HL-60/S4 treated with phorbol 12-myristate 13-acetate at 8.2 ng/mL for 4 days and 3 days (cell line): ENCODE results near the gene OR3A3.
"Not testable (repeated sequence)": the region's sequence is repeated elsewhere in the genome, so short reads cannot be mapped to it uniquely, and the experiment has no call there.

ENCODE experiments used
- in situ Hi-C: fragments of 300-500 bp; cut with MboI; formaldehyde crosslinking; loops from 2 replicates; pipeline ENCODE4 v1.15.0; 2022; ENCODE audit warnings: low sequenced_read_pairs

OR3A3 gene

DNA sequence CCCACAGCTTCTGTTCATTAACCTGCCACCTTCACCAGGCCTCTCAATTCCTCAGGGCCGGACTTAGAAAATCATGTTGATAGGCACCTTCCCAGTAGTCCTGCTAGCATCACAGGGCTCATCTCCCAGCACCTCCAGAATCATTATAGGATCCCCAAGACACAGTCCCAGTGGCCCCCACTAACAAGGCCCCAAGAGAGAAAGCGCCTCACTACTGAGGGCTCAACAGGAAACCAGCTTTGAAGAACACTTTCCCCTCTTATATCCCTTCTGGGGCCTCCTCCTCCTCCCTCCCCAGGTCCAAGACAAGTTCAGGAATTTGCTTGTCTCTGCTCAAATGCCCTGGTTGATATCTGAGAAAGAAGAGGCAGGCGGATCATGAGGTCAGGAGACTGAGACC lies at the start of gene OR3A3:
TSS of gene OR3A3 (plus strand) at position 301 of the 400 bp plus-strand sequence.
- in situ Hi-C loops: no loop called here

GRCh38 chr17:3371167-3371566 lies 40.0 kb upstream of the OR3A3 start:
- in situ Hi-C loops: not testable (repeated sequence)

DNA sequence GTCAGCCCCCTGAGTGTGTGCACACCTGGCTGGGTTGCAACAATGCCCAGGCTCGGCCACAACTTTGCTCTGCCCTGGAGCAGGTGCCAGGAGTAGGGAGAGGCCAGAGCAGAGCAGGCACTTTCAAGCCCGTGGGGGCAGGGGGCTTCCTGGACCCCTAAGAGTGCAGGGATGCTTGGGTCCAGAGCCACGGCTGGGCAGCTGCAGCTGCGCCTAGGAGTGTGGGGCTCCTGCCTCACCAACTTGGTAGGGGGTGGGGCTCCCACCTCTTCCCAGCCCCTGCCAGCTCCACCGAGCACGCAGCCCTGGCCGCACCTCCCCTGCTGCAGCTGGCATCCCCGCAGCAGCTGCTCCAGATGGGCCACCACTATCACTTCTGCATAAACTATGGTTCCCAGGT lies 32.8 kb upstream of the OR3A3 start:
- in situ Hi-C loops: no loop called here

DNA sequence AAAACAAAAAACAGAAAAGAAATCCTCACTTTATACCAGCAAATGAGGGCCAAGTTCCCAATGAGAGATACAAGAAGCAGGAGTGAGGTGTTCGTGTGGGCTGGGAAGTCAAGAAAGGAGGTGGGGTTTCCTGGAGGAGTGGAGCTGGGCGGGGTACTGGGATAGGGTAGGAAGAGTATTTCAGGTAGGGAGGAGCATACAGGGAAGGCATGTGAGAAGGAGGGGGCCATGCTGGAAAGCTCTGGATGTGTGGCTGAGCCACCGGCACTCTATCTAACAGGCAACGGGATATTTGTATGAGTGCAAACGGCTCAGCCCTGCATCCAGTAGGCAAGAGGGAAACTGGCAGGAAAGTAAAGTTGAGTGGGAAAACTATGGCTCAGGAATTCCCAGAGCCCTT lies 29.2 kb upstream of the OR3A3 start:
- in situ Hi-C loops: no loop called here

DNA sequence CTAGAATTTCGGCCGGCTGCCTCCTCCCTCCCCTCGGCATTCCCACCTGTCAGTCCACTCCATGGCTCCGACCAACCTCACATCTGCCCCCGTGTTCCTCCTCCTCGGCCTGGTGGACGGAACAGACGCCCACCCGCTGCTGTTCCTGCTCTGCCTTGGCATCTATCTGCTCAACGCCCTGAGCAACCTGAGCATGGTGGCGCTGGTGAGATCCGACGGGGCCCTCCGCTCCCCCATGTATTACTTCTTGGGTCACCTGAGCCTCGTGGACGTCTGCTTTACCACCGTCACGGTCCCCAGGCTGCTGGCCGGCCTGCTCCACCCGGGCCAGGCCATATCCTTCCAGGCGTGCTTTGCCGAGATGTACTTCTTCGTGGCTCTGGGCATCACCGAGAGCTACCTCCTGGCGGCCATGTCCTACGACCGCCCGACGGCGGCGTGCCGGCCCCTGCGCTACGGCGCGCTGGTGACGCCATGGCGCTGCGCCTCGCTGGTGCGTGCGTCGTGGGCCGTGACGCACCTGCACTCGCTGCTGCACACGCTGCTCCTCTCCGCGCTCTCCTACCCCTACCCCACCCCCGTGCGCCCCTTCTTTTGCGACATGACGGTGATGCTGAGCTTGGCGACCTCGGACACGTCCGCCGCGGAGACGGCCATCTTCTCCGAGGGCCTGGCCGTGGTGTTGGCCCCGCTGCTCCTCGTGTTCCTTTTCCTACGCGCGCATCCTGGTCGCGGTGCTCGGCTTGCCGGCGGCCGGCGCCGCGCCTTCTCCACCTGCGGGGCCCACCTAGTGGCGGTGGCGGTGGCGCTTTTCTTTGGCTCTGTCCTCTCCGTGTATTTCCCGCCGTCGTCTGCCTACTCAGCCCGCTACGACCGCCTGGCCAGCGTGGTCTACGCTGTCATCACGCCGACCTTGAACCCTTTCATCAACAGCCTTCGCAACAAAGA lies 25.0 kb upstream of the OR3A3 start, which contains the start of gene OR3A2:
TSS of gene OR3A2 (minus strand) at position 440 of the 948 bp plus-strand sequence.
- in situ Hi-C loops: no loop called here

DNA sequence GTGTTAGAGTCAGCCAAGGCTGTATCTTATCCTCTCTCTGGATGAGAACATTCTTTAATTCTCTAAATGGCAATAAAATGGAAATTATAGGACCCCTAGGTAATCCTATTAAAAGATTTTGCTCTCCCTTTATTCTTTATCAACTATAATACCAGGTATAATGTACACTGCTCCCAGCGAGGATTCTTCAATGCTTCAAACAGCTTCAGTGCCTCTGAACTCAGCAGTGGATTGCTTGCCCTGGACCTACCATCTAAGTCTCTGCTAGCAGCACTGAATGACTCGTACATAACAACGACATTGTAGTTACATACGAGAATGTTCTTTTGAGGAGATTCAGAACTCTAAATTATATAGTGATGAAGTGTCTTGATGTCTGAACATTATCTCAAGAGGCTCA lies 21.4 kb upstream of the OR3A3 start:
- in situ Hi-C loops: no loop called here

- in situ Hi-C loops: not testable (repeated sequence)
Observed at GRCh38 chr17:3397801-3398200, 13.4 kb upstream of the OR3A3 start.

DNA sequence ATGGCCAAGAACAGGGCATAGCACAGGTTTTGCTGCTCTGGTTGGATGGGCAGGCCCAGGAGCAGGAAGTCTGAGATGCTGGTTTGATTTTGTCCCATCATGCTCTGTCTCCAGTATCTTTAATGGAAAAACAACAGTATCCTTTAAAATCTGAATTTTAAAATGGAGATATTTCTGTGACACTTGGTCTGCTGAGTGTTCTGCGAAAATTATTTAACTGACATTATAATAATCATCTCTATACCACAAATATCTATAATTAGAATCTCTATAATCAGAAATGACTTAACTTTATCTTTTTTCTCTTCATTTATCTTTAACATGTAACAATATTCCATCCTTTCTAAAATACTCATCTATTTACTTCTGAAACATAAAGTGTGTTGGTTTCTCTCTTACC lies 12.9 kb upstream of the OR3A3 start, which contains the start of gene OR1E1:
TSS of gene OR1E1 (minus strand) at position 101 of the 400 bp plus-strand sequence. CDS start at position 101, 0 bp downstream.
- in situ Hi-C loops: no loop called here

DNA sequence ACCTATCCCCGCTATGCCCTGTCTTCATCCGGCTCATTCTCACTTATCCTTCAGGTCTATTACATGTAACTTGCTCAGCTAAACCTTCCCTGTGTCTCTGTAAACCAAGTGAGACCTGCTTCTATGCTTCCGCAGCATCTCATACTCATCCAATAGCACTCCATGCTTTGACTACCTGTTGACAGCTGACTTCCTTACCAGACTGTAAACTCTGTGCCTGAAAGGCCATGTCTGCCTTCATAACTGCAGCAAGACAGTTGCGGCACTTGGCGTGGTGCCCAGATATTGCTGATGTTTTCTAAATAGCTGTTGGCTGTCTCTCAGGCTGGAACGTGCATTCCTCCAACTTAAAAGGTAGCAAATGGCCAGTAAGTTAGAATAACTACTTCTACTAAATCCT lies 11.1 kb upstream of the OR3A3 start:
- in situ Hi-C loops: no loop called here

DNA sequence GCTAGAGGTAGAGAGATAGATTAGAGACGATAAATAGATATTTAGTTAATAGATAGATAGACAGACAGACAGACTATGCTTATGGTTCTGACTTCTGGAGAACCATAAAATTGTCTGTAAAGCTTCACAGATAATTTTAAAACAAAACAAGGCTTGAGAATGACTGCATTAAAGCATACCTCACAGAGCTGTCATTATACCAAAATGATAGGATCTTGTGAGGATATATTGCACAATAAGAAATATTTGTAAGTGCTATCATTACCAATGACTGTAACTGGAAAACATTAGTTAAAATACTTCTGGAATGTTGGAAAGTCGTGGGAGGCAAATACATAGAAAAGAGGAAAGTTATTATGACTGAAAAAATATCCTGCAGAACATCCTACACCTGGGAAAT lies 9.4 kb upstream of the OR3A3 start:
- in situ Hi-C loops: no loop called here

- in situ Hi-C loops: not testable (repeated sequence)
Observed at GRCh38 chr17:3403856-3404255, 7.3 kb upstream of the OR3A3 start.

GRCh38 chr17:3412216-3412615 lies 1.0 kb downstream of the OR3A3 start:
- in situ Hi-C loops: not testable (repeated sequence)

DNA sequence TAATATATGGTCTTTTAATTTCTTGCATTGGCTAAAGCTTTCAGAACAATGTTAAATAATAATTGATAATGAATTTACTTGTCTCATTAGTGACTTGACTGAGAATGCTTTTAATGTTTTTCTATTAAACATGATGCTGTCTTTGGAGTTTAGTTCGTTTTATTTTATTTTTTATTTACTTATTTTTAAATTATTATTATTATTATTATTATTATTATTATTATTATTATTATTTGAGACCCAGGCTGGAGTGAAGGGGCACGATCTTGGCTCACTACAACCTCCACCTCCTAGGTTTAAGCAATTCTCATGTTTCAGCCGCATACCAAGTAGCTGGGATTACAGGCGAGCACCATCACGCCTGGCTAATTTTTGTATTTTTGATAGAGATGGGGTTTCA lies 4.4 kb downstream of the OR3A3 start:
- in situ Hi-C loops: no loop called here

DNA sequence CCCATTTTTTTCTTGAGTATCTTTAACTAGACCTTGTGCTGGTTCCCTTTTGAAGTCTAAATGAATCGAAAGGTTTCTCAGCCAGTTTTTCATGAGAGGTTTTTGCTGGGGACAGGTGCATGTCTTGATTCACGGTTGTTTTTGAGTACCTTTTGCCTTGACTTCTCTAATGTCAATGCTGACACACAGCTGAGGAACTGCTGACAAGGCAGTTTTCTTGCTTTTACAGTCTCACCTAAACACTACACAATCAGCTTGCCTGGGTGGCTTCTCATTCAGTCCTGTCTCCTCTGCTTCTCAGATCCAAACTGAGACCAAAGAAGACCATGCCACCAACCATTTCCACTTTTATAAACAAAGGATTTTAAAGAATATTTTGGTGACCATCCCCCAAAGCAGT lies 7.1 kb downstream of the OR3A3 start:
- in situ Hi-C loops: no loop called here

DNA sequence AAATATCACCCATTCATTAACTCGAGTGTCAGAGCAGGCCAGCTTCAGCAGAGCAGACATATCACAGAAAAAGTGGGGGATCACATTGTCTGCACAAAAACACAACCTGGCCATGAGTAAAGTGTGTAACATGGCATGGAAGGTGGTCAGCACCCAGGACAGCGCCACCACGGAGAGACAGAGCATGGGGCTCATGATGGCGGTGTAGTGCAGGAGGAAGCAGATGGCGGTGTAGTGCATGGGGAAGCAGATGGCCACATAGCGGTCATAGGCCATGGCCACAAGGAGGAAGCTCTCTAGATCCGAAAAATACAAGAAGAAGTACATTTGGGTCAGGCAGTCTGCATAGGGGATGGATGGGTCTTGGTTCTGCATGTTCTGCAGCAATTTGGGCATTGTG lies 22.0 kb downstream of the OR3A3 start:
- in situ Hi-C loops: not testable (repeated sequence)

DNA sequence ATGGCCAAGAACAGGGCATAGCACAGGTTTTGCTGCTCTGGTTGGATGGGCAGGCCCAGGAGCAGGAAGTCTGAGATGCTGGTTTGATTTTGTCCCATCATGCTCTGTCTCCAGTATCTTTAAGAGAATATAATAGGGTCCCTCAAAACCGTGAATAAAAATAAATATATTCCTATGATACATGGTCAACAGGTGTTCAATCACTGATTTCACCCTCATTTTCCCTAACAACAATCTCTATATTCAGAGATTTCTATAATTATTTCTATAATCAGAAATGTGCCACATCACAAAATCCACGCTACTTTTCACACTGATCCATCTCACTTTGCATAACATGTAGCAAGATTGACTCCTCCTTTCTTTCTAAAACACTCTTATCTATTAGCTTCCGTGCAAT lies 22.6 kb downstream of the OR3A3 start, which contains the start of gene OR1E2:
TSS of gene OR1E2 (minus strand) at position 101 of the 400 bp plus-strand sequence. CDS start at position 101, 0 bp downstream.
- in situ Hi-C loops: no loop called here

- in situ Hi-C loops: no loop called here
Observed at GRCh38 chr17:3438368-3438767, 27.2 kb downstream of the OR3A3 start.

- in situ Hi-C loops: no loop called here
Observed at GRCh38 chr17:3440451-3440850, 29.3 kb downstream of the OR3A3 start.

DNA sequence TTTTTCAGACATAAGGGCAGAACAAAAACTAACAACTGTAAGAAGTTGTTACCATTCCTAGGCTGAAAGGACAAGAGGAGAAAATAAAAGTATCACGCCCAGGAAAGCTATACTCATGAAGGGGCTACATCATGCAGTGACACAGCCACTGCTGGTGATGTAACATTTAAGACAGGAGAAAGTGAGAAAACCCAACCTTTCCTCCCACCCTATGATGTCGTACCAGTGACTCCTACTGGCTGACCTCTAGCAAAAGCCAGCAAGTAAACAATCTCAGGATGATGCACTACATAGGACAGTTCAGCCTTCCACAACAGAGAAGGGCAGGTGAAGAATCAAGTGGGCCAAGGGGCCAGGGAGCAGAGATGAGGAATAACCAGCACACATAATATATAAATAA lies 36.5 kb downstream of the OR3A3 start:
- in situ Hi-C loops: no loop called here

DNA sequence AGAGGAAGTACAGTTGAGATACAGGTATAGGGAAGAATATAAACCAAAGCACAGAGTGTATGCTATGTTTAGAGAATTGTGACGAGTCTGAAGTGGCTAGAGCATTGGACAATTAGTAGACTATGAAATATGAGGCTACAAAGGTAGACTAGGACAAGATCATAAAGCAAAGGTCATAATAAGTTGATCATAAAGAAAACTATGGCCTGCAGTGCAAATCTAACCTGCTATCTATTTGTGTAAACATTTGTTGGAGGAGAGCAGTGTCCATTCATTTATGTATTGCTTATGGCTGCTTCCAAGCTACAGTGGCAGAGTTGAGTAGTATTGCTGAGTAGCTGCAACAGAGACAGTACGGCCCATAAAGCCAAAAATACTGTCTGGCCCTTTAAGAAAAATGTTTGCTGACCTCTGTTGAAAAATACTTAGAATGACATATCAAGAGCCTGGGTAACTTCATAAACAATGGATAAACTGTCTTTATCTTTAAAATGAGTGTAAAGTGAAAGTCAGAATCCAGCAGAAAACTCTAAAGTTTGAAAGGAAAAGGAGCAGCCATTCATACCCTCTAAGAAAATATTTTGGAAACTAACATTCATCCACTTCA lies 37.0 kb downstream of the OR3A3 start:
- in situ Hi-C loops: no loop called here

DNA sequence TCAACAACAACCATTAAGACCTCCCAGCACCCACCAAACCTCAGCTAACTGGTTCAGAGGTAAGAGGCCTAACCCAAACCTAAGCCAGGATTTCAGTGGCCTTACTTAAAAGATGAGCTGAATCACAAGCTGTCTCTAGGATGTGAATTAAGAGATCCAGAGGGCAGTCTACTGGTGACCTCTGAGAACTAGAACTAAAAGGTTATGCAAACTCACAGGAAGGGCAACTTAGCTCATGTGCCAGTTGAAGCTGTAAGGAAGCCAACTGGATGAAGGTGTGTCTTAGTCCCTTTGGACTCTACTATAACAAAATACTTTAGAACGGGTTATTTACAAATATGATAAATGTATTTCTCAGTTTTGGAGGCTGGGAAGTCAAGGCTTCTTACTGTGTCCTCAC lies 55.2 kb downstream of the OR3A3 start:
- in situ Hi-C loops: not testable (repeated sequence)

DNA sequence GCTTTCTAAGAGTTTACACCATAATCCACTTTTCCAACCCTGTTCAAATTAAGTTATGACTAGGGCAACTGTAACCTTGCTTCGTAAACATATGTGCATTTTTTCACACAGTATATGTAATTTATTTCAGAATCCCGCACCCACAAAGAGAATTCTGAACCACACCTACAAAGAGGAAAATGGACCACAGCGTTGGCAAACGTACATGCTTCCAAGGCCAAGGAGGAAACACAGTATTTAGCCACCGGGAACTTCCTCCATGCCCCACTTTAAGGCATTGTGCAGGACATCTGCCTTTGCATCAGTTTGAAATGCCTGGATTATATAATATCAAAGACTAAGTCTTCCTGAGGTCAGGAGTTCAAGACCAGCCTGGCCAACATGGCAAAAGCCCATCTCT lies 58.4 kb downstream of the OR3A3 start:
- in situ Hi-C loops: no loop called here
